SH-SY5Y (cell line): ENCODE measurements around the gene TGFB2.

Source experiments
- GATA2 ChIP-seq: IDR thresholded peaks from 2 replicates; pipeline ENCODE4 v1.6.1; 2011; ENCODE audit warnings: mild to moderate bottlenecking, low read depth, low read length
- GATA3 ChIP-seq: IDR thresholded peaks from 2 replicates; pipeline ENCODE4 v1.6.1; 2011; ENCODE audit warnings: low read depth, mild to moderate bottlenecking, low read length, moderate library complexity

TGFB2 gene

GRCh38 chr1:218362418-218363076 lies 17.4 kb downstream of the TGFB2 start:
- TF ChIP-seq GATA2, result no peak
- TF ChIP-seq GATA3, result no peak

GRCh38 chr1:218363141-218363540 lies 18.0 kb downstream of the TGFB2 start:
- TF ChIP-seq GATA2 (no peak), GATA3 (no peak)

GRCh38 chr1:218364028-218364710 lies 19.0 kb downstream of the TGFB2 start:
- TF ChIP-seq GATA2, result no peak
- TF ChIP-seq GATA3, result no peak

- no peak for TF ChIP-seq GATA2
- TF ChIP-seq GATA3, result no peak
Measured at GRCh38 chr1:218365226-218365999, 20.3 kb downstream of the TGFB2 start.

- TF ChIP-seq GATA2, result no peak
- no peak for TF ChIP-seq GATA3
Measured at GRCh38 chr1:218366322-218367052, 21.4 kb downstream of the TGFB2 start.

- TF ChIP-seq GATA3 (no peak), GATA2 (no peak)
Measured at GRCh38 chr1:218367118-218367517, 22.0 kb downstream of the TGFB2 start.

- no peak for TF ChIP-seq GATA3
- TF ChIP-seq GATA2, result no peak
Measured at GRCh38 chr1:218368686-218369085, 23.6 kb downstream of the TGFB2 start.

GRCh38 chr1:218369688-218370511 lies 24.8 kb downstream of the TGFB2 start:
- no peak for TF ChIP-seq GATA2
- no peak for TF ChIP-seq GATA3

GRCh38 chr1:218371927-218372672 lies 27.0 kb downstream of the TGFB2 start:
- TF ChIP-seq GATA2, result no peak
- no peak for TF ChIP-seq GATA3

GRCh38 chr1:218374401-218375353 lies 29.5 kb downstream of the TGFB2 start:
- TF ChIP-seq GATA2, result no peak
- TF ChIP-seq GATA3, result no peak

GRCh38 chr1:218376722-218377121 lies 31.6 kb downstream of the TGFB2 start:
- no peak for TF ChIP-seq GATA3
- TF ChIP-seq GATA2, result no peak
